ENCODE data around the gene COL6A5. TPM values are rescaled to one million over a fixed set of nuclear protein-coding genes. Genes with fewer than 3 reads are reported as not detected.

Gene COL6A5
- total and polyA plus RNA-seq, 2 donors (not counting 3 experiments of a cell fraction or from before 2014, with no cell fraction given) = not detected

DNA sequence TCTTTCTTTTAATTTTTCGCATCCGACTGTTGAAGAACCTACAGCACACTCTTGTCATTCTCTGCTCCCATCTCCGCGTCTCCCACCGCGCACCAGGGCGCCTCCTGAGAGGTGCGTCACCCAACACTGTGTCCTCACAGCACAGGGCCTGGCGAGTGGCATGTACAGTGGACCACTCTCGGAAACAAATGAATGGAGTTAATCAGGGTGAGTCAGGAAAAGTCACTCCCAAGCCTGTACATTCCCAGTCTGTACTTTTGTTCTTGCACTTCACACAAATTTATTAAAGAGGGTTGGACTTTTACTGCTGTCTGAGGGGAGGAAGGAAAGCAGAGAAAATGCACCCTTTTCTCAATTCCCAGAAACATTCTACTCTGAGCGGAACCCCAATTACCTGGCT lies 172.1 kb downstream of the COL6A5 start:
- no TSS peak for BruUV-seq (replicated peaks)
- Histone ChIP-seq H3K27me3 (ENCODE audit: control insufficient read depth in 2 of 2, insufficient read depth in 2 of 2, low read length in 2 of 2) (peaks cover 13 to 18% of the 10 kb centered on the region in 2 experiments), H3K9me3 (replicated peaks; ENCODE audit: control insufficient read depth, insufficient read depth, low read length) (no peaks in the 10 kb centered on the region), H3K36me3 (ENCODE audit: control insufficient read depth in 2 of 2, extremely low read depth in 1 of 2, insufficient read depth in 2 of 2, low read length in 2 of 2) (no peaks in the 10 kb centered on the region), H3K4me2 (ENCODE audit: insufficient read depth, low read length) (no peak overlapping the region), H4K20me1 (replicated peaks; ENCODE audit: control insufficient read depth, extremely low read depth, insufficient read depth, low read length) (no peaks in the 10 kb centered on the region), H3K79me2 (ENCODE audit: control insufficient read depth, insufficient read depth, low read length) (no peaks in the 10 kb centered on the region), H2AFZ (ENCODE audit: low read depth, low read length) (no peak overlapping the region), H3K27ac (ENCODE audit: insufficient read depth, low read depth, low read length) (no peak overlapping the region), H3K9ac (replicated peaks; ENCODE audit: extremely low read depth, insufficient read depth, low read length) (no peak overlapping the region), H3K9me1 (replicated peaks; ENCODE audit: control insufficient read depth, extremely low read depth, insufficient read depth, low read length) (no peaks in the 10 kb centered on the region), H3K4me3 (replicated peaks in 1 of 3; ENCODE audit: insufficient read depth in 1 of 3, low read depth in 1 of 3, low read length in 3 of 3) (no peak overlapping the region), H3K4me1 (ENCODE audit: control insufficient read depth, extremely low read depth, insufficient read depth, low read length) (no peaks in the 10 kb centered on the region)
- ChIA-PET CTCF (no interaction called here), POLR2A (no interaction called here)
- no peak for DNase-seq (ENCODE audit: low read depth, low spot score)
- intact Hi-C loops (cut with micrococcal nuclease) = no loop called here
- dilution Hi-C loops (cut with MboI; ENCODE audit: extremely low pct_ligation_motif_present, low sequenced_read_pairs) = no loop called here
- FAIRE-seq = no peak
- TF ChIP-seq EZH2 (IDR thresholded peaks at IDR 0.05; ENCODE audit: borderline replicate concordance, low read depth, low read length, severe bottlenecking) (no peak), POLR2AphosphoS5 (IDR thresholded peaks at IDR 0.05; ENCODE audit: insufficient read depth, low read depth, low read length) (no peak), CTCF (IDR thresholded peaks at IDR 0.05; ENCODE audit: extremely low read depth in 1 of 2, insufficient read depth in 1 of 2, low read depth in 1 of 2, low read length in 2 of 2) (no peak), JUN (IDR thresholded peaks at IDR 0.05; ENCODE audit: borderline replicate concordance, insufficient read depth, insufficient read length, low read depth) (no peak), MAX (IDR thresholded peaks at IDR 0.05; ENCODE audit: insufficient read depth, insufficient read length) (no peak), FOS (IDR thresholded peaks at IDR 0.05; ENCODE audit: borderline replicate concordance, insufficient read depth, low read length) (no peak), POLR2A (IDR thresholded peaks at IDR 0.05; ENCODE audit: low read depth, low read length) (no peak), GATA2 (IDR thresholded peaks at IDR 0.05; ENCODE audit: insufficient read depth, insufficient read length, low read depth, low read length) (no peak), MYC (IDR thresholded peaks at IDR 0.05; ENCODE audit: low read depth, low read length) (no peak)

Measured in endothelial cell of umbilical vein (primary cell).